ENCODE data around the gene SCYGR8. TPM values are rescaled to one million over a fixed set of nuclear protein-coding genes. Genes with fewer than 3 reads are reported as not detected.
"Not testable (repeated sequence)": the region's sequence is repeated elsewhere in the genome, so short reads cannot be mapped to it uniquely, and the experiment has no call there.

The SCYGR8 gene
- polyA plus RNA-seq, 3 donors: not detected

GRCh38 chr2:227720680-227721079, 25.0 kb upstream of the SCYGR8 start:
- no peak for DNase-seq
- TF ChIP-seq CTCF (IDR thresholded peaks at IDR 0.05): no peak
- Mint-ChIP-seq H3K36me3 (no peaks in the 10 kb centered on the region), H3K27me3 (ENCODE audit: low read depth in 3 of 3) (peaks cover 18 to 32% (median 27%) of the 10 kb centered on the region in 3 donors), H3K4me1 (peaks cover 11% of the 10 kb centered on the region), H3K9me3 (peaks cover 0 to 3% (median 0%) of the 10 kb centered on the region in 7 donors), H3K4me3 (peak overlapping the region in 1 of 2 donors; percentile 9), H3K27ac (no peak overlapping the region)
- Histone ChIP-seq H3K4me1 (ENCODE audit: control insufficient read depth in 1 of 2, insufficient read depth in 2 of 2, low read length in 2 of 2) (peaks cover 6% of the 10 kb centered on the region in 2 donors), H3K9ac (ENCODE audit: insufficient read depth, low read length, poor library complexity, severe bottlenecking) (no peak overlapping the region), H3K27ac (ENCODE audit: low read depth in 1 of 2, low read length in 2 of 2) (no peak overlapping the region), H3K4me2 (replicated peaks; ENCODE audit: extremely low read depth, low read length, poor library complexity, severe bottlenecking) (no peak overlapping the region), H2AFZ (ENCODE audit: insufficient read depth, low read depth, low read length, poor library complexity, severe bottlenecking) (no peak overlapping the region), H4K20me1 (ENCODE audit: insufficient read depth, low read length) (no peaks in the 10 kb centered on the region), H3K79me2 (ENCODE audit: insufficient read depth, low read length) (no peaks in the 10 kb centered on the region), H3K4me3 (replicated peaks in 1 of 3; ENCODE audit: low read depth in 2 of 3, low read length in 3 of 3) (no peak overlapping the region), H3K9me3 (replicated peaks in 1 of 2; ENCODE audit: control insufficient read depth in 1 of 2, insufficient read depth in 1 of 2, low read length in 2 of 2) (no peaks in the 10 kb centered on the region), H3K27me3 (ENCODE audit: control insufficient read depth in 2 of 2, insufficient read depth in 2 of 2, low read length in 2 of 2) (peaks cover 0 to 16% of the 10 kb centered on the region in 2 donors), H3K36me3 (replicated peaks in 1 of 2; ENCODE audit: control insufficient read depth in 1 of 2, insufficient read depth in 2 of 2, low read length in 2 of 2) (no peaks in the 10 kb centered on the region)
- intact Hi-C loops (cut with micrococcal nuclease): no loop called here
- 100% methylated on average over 3 of the region's 4 CpGs for WGBS (ENCODE audit: insufficient coverage)

- H3K36me3 Mint-ChIP-seq; H3K27ac ChIP-seq (ENCODE audit: low read depth in 1 of 2, low read length in 2 of 2); H3K4me3 Mint-ChIP-seq; H3K9me3 Mint-ChIP-seq; DNase-seq; H3K4me1 Mint-ChIP-seq; H3K4me1 ChIP-seq (ENCODE audit: control insufficient read depth in 1 of 2, insufficient read depth in 2 of 2, low read length in 2 of 2); H3K9ac ChIP-seq (ENCODE audit: insufficient read depth, low read length, poor library complexity, severe bottlenecking); H3K4me2 ChIP-seq (replicated peaks; ENCODE audit: extremely low read depth, low read length, poor library complexity, severe bottlenecking); H4K20me1 ChIP-seq (ENCODE audit: insufficient read depth, low read length); H3K36me3 ChIP-seq (replicated peaks in 1 of 2; ENCODE audit: control insufficient read depth in 1 of 2, insufficient read depth in 2 of 2, low read length in 2 of 2); H3K9me3 ChIP-seq (replicated peaks in 1 of 2; ENCODE audit: control insufficient read depth in 1 of 2, insufficient read depth in 1 of 2, low read length in 2 of 2); H3K4me3 ChIP-seq (replicated peaks in 1 of 3; ENCODE audit: low read depth in 2 of 3, low read length in 3 of 3); H3K27me3 ChIP-seq (ENCODE audit: control insufficient read depth in 2 of 2, insufficient read depth in 2 of 2, low read length in 2 of 2); H2AFZ ChIP-seq (ENCODE audit: insufficient read depth, low read depth, low read length, poor library complexity, severe bottlenecking); intact Hi-C loops (cut with micrococcal nuclease); H3K79me2 ChIP-seq (ENCODE audit: insufficient read depth, low read length); H3K27ac Mint-ChIP-seq: not testable (repeated sequence)
- peaks cover 7 to 17% (median 10%) of the 10 kb centered on the region in 3 donors for H3K27me3 Mint-ChIP-seq (ENCODE audit: low read depth in 3 of 3)
- 100% methylated on average over 1 of the region's 7 CpGs for WGBS (ENCODE audit: insufficient coverage)
Measured at GRCh38 chr2:227722821-227723220, 22.9 kb upstream of the SCYGR8 start.

Data from CD14-positive monocyte (primary cell).